Esophagus squamous epithelium (tissue), 4 donors: Measurements from ENCODE around the gene RBFOX2.

Source experiments
- POLR2A ChIP-seq, 4 donors: fragments of 450-650 bp; IDR thresholded peaks; one replicate each; pipeline ENCODE4 v1.6.1; 2017; ENCODE audit warnings: antibody characterized with exemption in 4 of 4, mild to moderate bottlenecking in 4 of 4, moderate library complexity in 3 of 4
- TF ChIP-seq, protein P1 (sequence below), 6 experiments: fragments of 450-650 bp in 4 of 6; fragments of 200-600 bp in 2 of 6; sonication (generic) in 2 of 6; IDR thresholded peaks; one replicate each; pipeline ENCODE4 v1.5.1; 2016 to 2019; ENCODE audit warnings: antibody characterized with exemption in 6 of 6, mild to moderate bottlenecking in 4 of 6, moderate library complexity in 4 of 6

DNA sequence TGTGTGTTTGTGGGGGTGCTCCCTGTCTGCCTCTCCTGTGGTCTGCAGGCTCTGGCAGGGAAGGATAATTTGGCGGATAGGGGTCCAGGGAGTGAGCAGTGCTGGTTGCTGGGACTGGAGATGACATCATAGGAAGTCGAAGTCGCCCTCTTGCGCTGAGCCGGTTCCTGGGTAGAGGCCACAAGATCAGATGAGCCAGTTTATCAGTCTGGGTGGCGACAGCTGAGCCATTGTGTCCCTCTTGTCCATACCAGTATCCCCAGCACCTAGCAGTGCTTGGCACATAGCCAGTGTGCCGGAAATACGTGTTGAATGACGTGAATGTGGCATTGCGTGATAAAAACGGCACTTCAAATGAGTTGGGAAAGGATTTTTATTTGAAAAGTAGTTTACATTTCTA, 301.2 kb downstream of the RBFOX2 start:
- TF ChIP-seq, protein P1, sequence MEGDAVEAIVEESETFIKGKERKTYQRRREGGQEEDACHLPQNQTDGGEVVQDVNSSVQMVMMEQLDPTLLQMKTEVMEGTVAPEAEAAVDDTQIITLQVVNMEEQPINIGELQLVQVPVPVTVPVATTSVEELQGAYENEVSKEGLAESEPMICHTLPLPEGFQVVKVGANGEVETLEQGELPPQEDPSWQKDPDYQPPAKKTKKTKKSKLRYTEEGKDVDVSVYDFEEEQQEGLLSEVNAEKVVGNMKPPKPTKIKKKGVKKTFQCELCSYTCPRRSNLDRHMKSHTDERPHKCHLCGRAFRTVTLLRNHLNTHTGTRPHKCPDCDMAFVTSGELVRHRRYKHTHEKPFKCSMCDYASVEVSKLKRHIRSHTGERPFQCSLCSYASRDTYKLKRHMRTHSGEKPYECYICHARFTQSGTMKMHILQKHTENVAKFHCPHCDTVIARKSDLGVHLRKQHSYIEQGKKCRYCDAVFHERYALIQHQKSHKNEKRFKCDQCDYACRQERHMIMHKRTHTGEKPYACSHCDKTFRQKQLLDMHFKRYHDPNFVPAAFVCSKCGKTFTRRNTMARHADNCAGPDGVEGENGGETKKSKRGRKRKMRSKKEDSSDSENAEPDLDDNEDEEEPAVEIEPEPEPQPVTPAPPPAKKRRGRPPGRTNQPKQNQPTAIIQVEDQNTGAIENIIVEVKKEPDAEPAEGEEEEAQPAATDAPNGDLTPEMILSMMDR (IDR thresholded peaks at IDR 0.05), result no peak
- no peak for TF ChIP-seq POLR2A (IDR thresholded peaks at IDR 0.05)
